CD4-positive, alpha-beta T cell (primary cell): ENCODE data around the gene MTCL1. TPM values are rescaled to one million over a fixed set of nuclear protein-coding genes. Genes with fewer than 3 reads are reported as not detected.

ENCODE experiments used
- ATAC-seq: fragments of 200-7000 bp; cut with Tn5 transposase; one replicate; pipeline ENCODE4 v1.10.0; 2022; ENCODE audit warnings: mild to moderate bottlenecking; ENCODE audit not compliant: poor library complexity
- CTCF ChIA-PET: fragments of 350-600 bp; sonication (Branson Sonifier 250); formaldehyde crosslinking; loops from one replicate; lab custom pipeline; 2021; ENCODE audit warnings: antibody characterized with exemption, inconsistent platforms; lab: Charles Lee
- POLR2A ChIA-PET: fragments of 350-600 bp; sonication (Branson Sonifier 250); formaldehyde crosslinking; loops from one replicate; lab custom pipeline; 2021; ENCODE audit warnings: antibody characterized with exemption, inconsistent platforms; lab: Charles Lee
- DNase-seq, 14 experiments: peaks; one replicate each; pipeline ENCODE4 v3.0.0-alpha.2; 2013 to 2020; ENCODE audit warnings: mixed read lengths in 2 of 14
- H3K27ac ChIP-seq, 2 donors: one replicate each; pipeline versions ENCODE4 v1.5.1 to v1.7.0; 2013; ENCODE audit warnings: low read length in 2 of 2, low read depth in 1 of 2, mild to moderate bottlenecking in 1 of 2
- H3K27me3 ChIP-seq, 2 experiments: 1 replicate in 1 of 2; 2 replicates in 1 of 2; pipeline versions ENCODE4 v1.6.1 to v1.7.0; 2013; ENCODE audit warnings: low read length in 2 of 2, control low read depth in 1 of 2, mild to moderate bottlenecking in 1 of 2, moderate library complexity in 1 of 2; ENCODE audit not compliant: insufficient read depth in 2 of 2, control insufficient read depth in 1 of 2
- H3K36me3 ChIP-seq: one replicate; pipeline ENCODE4 v1.6.1; 2013; ENCODE audit warnings: low read length, control low read depth; ENCODE audit not compliant: insufficient read depth
- H3K4me1 ChIP-seq: one replicate; pipeline ENCODE4 v1.6.1; 2013; ENCODE audit warnings: low read length, control low read depth; ENCODE audit not compliant: insufficient read depth
- H3K4me3 ChIP-seq: one replicate; pipeline ENCODE4 v1.5.1; 2013; ENCODE audit warnings: mild to moderate bottlenecking, low read length, moderate library complexity
- H3K9me3 ChIP-seq, 2 experiments: 1 replicate in 1 of 2; 2 replicates in 1 of 2; pipeline versions ENCODE4 v1.6.1 to v1.7.0; 2013; ENCODE audit warnings: low read length in 2 of 2, mild to moderate bottlenecking in 2 of 2, control low read depth in 1 of 2, moderate library complexity in 1 of 2; ENCODE audit not compliant: control insufficient read depth in 1 of 2, insufficient read depth in 1 of 2
- H3K27ac Mint-ChIP-seq: one replicate; pipeline ENCODE4 v1.8.0; 2020; ENCODE audit warnings: mixed read lengths
- H3K27me3 Mint-ChIP-seq: one replicate; pipeline ENCODE4 v1.8.0; 2021; ENCODE audit warnings: mixed read lengths
- H3K36me3 Mint-ChIP-seq: one replicate; pipeline ENCODE4 v1.8.0; 2021; ENCODE audit warnings: low read depth, mixed read lengths
- H3K4me1 Mint-ChIP-seq: one replicate; pipeline ENCODE4 v1.8.0; 2021; ENCODE audit warnings: low read depth, mixed read lengths
- H3K4me3 Mint-ChIP-seq: one replicate; pipeline ENCODE4 v1.8.0; 2020; ENCODE audit warnings: mild to moderate bottlenecking, mixed read lengths
- H3K9me3 Mint-ChIP-seq: one replicate; pipeline ENCODE4 v1.8.0; 2020; ENCODE audit warnings: mixed read lengths
- CTCF ChIP-seq: fragments of 200-600 bp; IDR thresholded peaks from one replicate; pipeline ENCODE4 v1.8.0; 2022; ENCODE audit warnings: antibody characterized with exemption, mild to moderate bottlenecking
- intact Hi-C, 2 experiments: fragments of 100-400 bp; cut with DNase I in 1 of 2; cut with micrococcal nuclease in 1 of 2; formaldehyde crosslinking; loops; one replicate each; pipeline versions ENCODE4 v1.15.1 to v1.9.0; 2023 to 2025; cut with DNase I, micrococcal nuclease
- total RNA-seq, 174 experiments: library from RNA in 2 of 174; stranded (reverse) in 2 of 174; gene quantifications; one replicate each; pipeline ENCODE4 v1.2.3 and lab custom pipeline; 2021 to 2026

Gene MTCL1
- total RNA-seq, 2 experiments from 2014 or later, result 0.11 to 0.55 TPM

- H3K36me3 ChIP-seq, result no peaks in the 10 kb centered on the region
- no peak overlapping the region for H3K27ac ChIP-seq
- no peaks in the 10 kb centered on the region for H3K4me1 Mint-ChIP-seq
- H3K27me3 ChIP-seq, result no peaks in the 10 kb centered on the region
- H3K27me3 Mint-ChIP-seq, result no peaks in the 10 kb centered on the region
- no peaks in the 10 kb centered on the region for H3K36me3 Mint-ChIP-seq
- ChIA-PET CTCF (no interaction called here), POLR2A (no interaction called here)
- no peak overlapping the region for H3K27ac Mint-ChIP-seq
- no peak overlapping the region for H3K4me3 ChIP-seq
- no peaks in the 10 kb centered on the region for H3K9me3 ChIP-seq
- no peak overlapping the region for H3K4me3 Mint-ChIP-seq
- no peak for TF ChIP-seq CTCF
- no peaks in the 10 kb centered on the region for H3K4me1 ChIP-seq
- intact Hi-C loops, result no loop called here
- DNase-seq (no peak), ATAC-seq (no peak)
- no peaks in the 10 kb centered on the region for H3K9me3 Mint-ChIP-seq
These were observed 19.1 kb downstream of the MTCL1 start for GRCh38 chr18:8724452-8724851.

GRCh38 chr18:8726281-8726680 lies 20.9 kb downstream of the MTCL1 start:
- no peaks in the 10 kb centered on the region for H3K36me3 Mint-ChIP-seq
- intact Hi-C loops, result no loop called here
- ATAC-seq, result no peak
- H3K4me1 Mint-ChIP-seq, result no peaks in the 10 kb centered on the region
- no peak overlapping the region for H3K27ac Mint-ChIP-seq
- no peak overlapping the region for H3K4me3 Mint-ChIP-seq
- H3K27me3 Mint-ChIP-seq, result no peaks in the 10 kb centered on the region
- no peak overlapping the region for H3K4me3 ChIP-seq
- no peaks in the 10 kb centered on the region for H3K4me1 ChIP-seq
- H3K27me3 ChIP-seq, result no peaks in the 10 kb centered on the region
- DNase-seq, result no peak
- no peak overlapping the region for H3K27ac ChIP-seq
- H3K9me3 ChIP-seq, result peaks cover 0 to 4% of the 10 kb centered on the region in 2 experiments
- TF ChIP-seq CTCF, result no peak
- no peaks in the 10 kb centered on the region for H3K36me3 ChIP-seq
- ChIA-PET POLR2A (no interaction called here), CTCF (interaction anchor here (0.7 kb wide), 1 partner anchor 853 kb away, joined by 3 read pairs; no protein-coding TSS in a partner anchor)
- H3K9me3 Mint-ChIP-seq, result no peaks in the 10 kb centered on the region

- no peak for TF ChIP-seq CTCF
- Histone ChIP-seq H3K27ac (no peak overlapping the region), H3K27me3 (no peaks in the 10 kb centered on the region), H3K36me3 (no peaks in the 10 kb centered on the region), H3K4me1 (no peaks in the 10 kb centered on the region), H3K9me3 (peaks cover 0 to 4% of the 10 kb centered on the region in 2 experiments), H3K4me3 (no peak overlapping the region)
- H3K9me3 Mint-ChIP-seq, result no peaks in the 10 kb centered on the region
- ChIA-PET CTCF (no interaction called here), POLR2A (no interaction called here)
- intact Hi-C loops, result no loop called here
- no peaks in the 10 kb centered on the region for H3K4me1 Mint-ChIP-seq
- DNase-seq (no peak), ATAC-seq (no peak)
- no peak overlapping the region for H3K4me3 Mint-ChIP-seq
- H3K36me3 Mint-ChIP-seq, result no peaks in the 10 kb centered on the region
- no peaks in the 10 kb centered on the region for H3K27me3 Mint-ChIP-seq
- no peak overlapping the region for H3K27ac Mint-ChIP-seq
These were observed 21.8 kb downstream of the MTCL1 start for GRCh38 chr18:8726963-8727705.
